ENCODE results near the gene SPOP. TPM values are rescaled to one million over a fixed set of nuclear protein-coding genes. Genes with fewer than 3 reads are reported as not detected.
"Not testable (repeated sequence)": the region's sequence is repeated elsewhere in the genome, so short reads cannot be mapped to it uniquely, and the experiment has no call there.

Gene SPOP
- polyA plus RNA-seq, 6 donors from 2014 or later: 78.4 to 131 (median 95.3) TPM

- ATAC-seq (ENCODE audit: low read depth in 2 of 2): no peak
- Mint-ChIP-seq H3K27me3 (peaks cover 41 to 78% (median 75%) of the 10 kb centered on the region in 3 donors), H3K27ac (no peak overlapping the region), H3K4me1 (peaks cover 13 to 33% (median 20%) of the 10 kb centered on the region in 3 donors), H3K4me3 (peak overlapping the region in 4 of 8 donors; percentile 9 to 57 (median 28)), H3K9me3 (no peaks in the 10 kb centered on the region), H3K36me3 (no peaks in the 10 kb centered on the region)
- no peak for DNase-seq
Observed at GRCh38 chr17:49573510-49574322, 104.2 kb downstream of the SPOP start.

GRCh38 chr17:49572806-49573420 is 105.0 kb downstream of the SPOP start:
- Mint-ChIP-seq H3K4me1 (peaks cover 13 to 38% (median 26%) of the 10 kb centered on the region in 3 donors), H3K27ac (no peak overlapping the region), H3K36me3 (no peaks in the 10 kb centered on the region), H3K27me3 (peaks cover 41 to 74% (median 71%) of the 10 kb centered on the region in 3 donors), H3K9me3 (no peaks in the 10 kb centered on the region), H3K4me3 (peak overlapping the region in 2 of 8 donors; percentile 9 to 72)
- no peak for DNase-seq
- no peak for ATAC-seq (ENCODE audit: low read depth in 2 of 2)

- Mint-ChIP-seq H3K4me3 (peak overlapping the region in 1 of 8 donors; percentile 94), H3K27ac (no peak overlapping the region), H3K27me3 (peaks cover 34 to 74% (median 70%) of the 10 kb centered on the region in 3 donors), H3K9me3 (no peaks in the 10 kb centered on the region), H3K4me1 (peaks cover 13 to 41% (median 28%) of the 10 kb centered on the region in 3 donors), H3K36me3 (no peaks in the 10 kb centered on the region)
- DNase-seq: no peak
- ATAC-seq (ENCODE audit: low read depth in 2 of 2): no peak
Observed at GRCh38 chr17:49572226-49572625, 105.7 kb downstream of the SPOP start.

- H3K27me3 Mint-ChIP-seq: peaks cover 34 to 74% (median 70%) of the 10 kb centered on the region in 3 donors
Observed at GRCh38 chr17:49571764-49572163, 106.1 kb downstream of the SPOP start.

GRCh38 chr17:49571283-49571682 is 106.6 kb downstream of the SPOP start:
- H3K27me3 Mint-ChIP-seq: peaks cover 34 to 73% (median 70%) of the 10 kb centered on the region in 3 donors
- ATAC-seq (ENCODE audit: low read depth in 2 of 2) (no peak), DNase-seq (no peak)
- peak overlapping the region in 7 of 8 donors; percentile 0 to 96 (median 83) for H3K4me3 Mint-ChIP-seq
- H3K4me1 Mint-ChIP-seq: peaks cover 10 to 35% (median 24%) of the 10 kb centered on the region in 3 donors
- no peaks in the 10 kb centered on the region for H3K9me3 Mint-ChIP-seq
- peak overlapping the region in 2 of 6 donors; percentile 49 to 76 for H3K27ac Mint-ChIP-seq
- H3K36me3 Mint-ChIP-seq: no peaks in the 10 kb centered on the region

More at GRCh38 chr17:49571764-49572163, 106.1 kb downstream of the SPOP start:
- H3K27ac Mint-ChIP-seq: peak overlapping the region in 1 of 6 donors; percentile 52
- no peak for DNase-seq
- H3K4me1 Mint-ChIP-seq: peaks cover 10 to 36% (median 25%) of the 10 kb centered on the region in 3 donors
- H3K36me3 Mint-ChIP-seq: no peaks in the 10 kb centered on the region
- peak overlapping the region in 6 of 8 donors; percentile 0 to 94 (median 34) for H3K4me3 Mint-ChIP-seq
- no peaks in the 10 kb centered on the region for H3K9me3 Mint-ChIP-seq
- no peak for ATAC-seq (ENCODE audit: low read depth in 2 of 2)

- Mint-ChIP-seq H3K36me3 (no peaks in the 10 kb centered on the region), H3K9me3 (no peaks in the 10 kb centered on the region), H3K27ac (peak overlapping the region in 3 of 6 donors; percentile 49 to 89 (median 76)), H3K27me3 (peaks cover 35 to 73% (median 70%) of the 10 kb centered on the region in 3 donors), H3K4me3 (peak overlapping the region; percentile 61 to 96 (median 93)), H3K4me1 (peaks cover 9 to 30% (median 23%) of the 10 kb centered on the region in 3 donors)
- ATAC-seq (ENCODE audit: low read depth in 2 of 2) (no peak), DNase-seq (no peak)
Observed at GRCh38 chr17:49570540-49571242, 107.2 kb downstream of the SPOP start.

GRCh38 chr17:49568695-49569047 is 109.2 kb downstream of the SPOP start:
- not testable (repeated sequence) for H3K36me3 Mint-ChIP-seq; H3K9me3 Mint-ChIP-seq; ATAC-seq (ENCODE audit: low read depth in 2 of 2); H3K27ac Mint-ChIP-seq; DNase-seq
- peak overlapping the region in 2 of 8 donors; percentile 69 to 87 for H3K4me3 Mint-ChIP-seq
- H3K4me1 Mint-ChIP-seq: peaks cover 6 to 25% (median 19%) of the 10 kb centered on the region in 3 donors
- H3K27me3 Mint-ChIP-seq: peaks cover 32 to 57% (median 51%) of the 10 kb centered on the region in 3 donors

- peak; percentile 84 for DNase-seq
- Mint-ChIP-seq H3K27me3 (peaks cover 27 to 51% (median 45%) of the 10 kb centered on the region in 3 donors), H3K36me3 (no peaks in the 10 kb centered on the region), H3K4me3 (peak overlapping the region; percentile 47 to 87 (median 71)), H3K9me3 (no peaks in the 10 kb centered on the region), H3K4me1 (peaks cover 6 to 25% (median 19%) of the 10 kb centered on the region in 3 donors), H3K27ac (peak overlapping the region in 1 of 6 donors; percentile 84)
- ATAC-seq (ENCODE audit: low read depth in 2 of 2): peak; percentile 50 to 56
Observed at GRCh38 chr17:49567871-49568694, 109.8 kb downstream of the SPOP start.

GRCh38 chr17:49567104-49567521 is 110.8 kb downstream of the SPOP start:
- ATAC-seq (ENCODE audit: low read depth in 2 of 2): no peak
- Mint-ChIP-seq H3K9me3 (no peaks in the 10 kb centered on the region), H3K27ac (no peak overlapping the region), H3K36me3 (no peaks in the 10 kb centered on the region), H3K27me3 (peaks cover 21 to 41% (median 35%) of the 10 kb centered on the region in 3 donors), H3K4me3 (peak overlapping the region in 2 of 8 donors; percentile 36 to 62), H3K4me1 (peaks cover 6 to 25% (median 19%) of the 10 kb centered on the region in 3 donors)
- DNase-seq: no peak

- ATAC-seq (ENCODE audit: low read depth in 2 of 2): no peak
- H3K4me3 Mint-ChIP-seq: peak overlapping the region in 2 of 8 donors; percentile 36 to 62
- no peaks in the 10 kb centered on the region for H3K9me3 Mint-ChIP-seq
- H3K27me3 Mint-ChIP-seq: peaks cover 16 to 37% (median 31%) of the 10 kb centered on the region in 3 donors
- no peak for DNase-seq
- no peaks in the 10 kb centered on the region for H3K36me3 Mint-ChIP-seq
- H3K4me1 Mint-ChIP-seq: peaks cover 6 to 25% (median 19%) of the 10 kb centered on the region in 3 donors
- H3K27ac Mint-ChIP-seq: peak overlapping the region in 1 of 6 donors; percentile 48
Observed at GRCh38 chr17:49566668-49567071, 111.2 kb downstream of the SPOP start.

- no peak for DNase-seq
- H3K27me3 Mint-ChIP-seq: peaks cover 10 to 30% (median 26%) of the 10 kb centered on the region in 3 donors
- ATAC-seq (ENCODE audit: low read depth in 2 of 2): no peak
- peaks cover 6 to 19% (median 19%) of the 10 kb centered on the region in 3 donors for H3K4me1 Mint-ChIP-seq
- no peaks in the 10 kb centered on the region for H3K9me3 Mint-ChIP-seq
- H3K27ac Mint-ChIP-seq: peak overlapping the region in 2 of 6 donors; percentile 2 to 21
- peak overlapping the region in 1 of 8 donors; percentile 38 for H3K4me3 Mint-ChIP-seq
- H3K36me3 Mint-ChIP-seq: no peaks in the 10 kb centered on the region
Observed at GRCh38 chr17:49565948-49566491, 111.9 kb downstream of the SPOP start.

- DNase-seq (no peak), ATAC-seq (ENCODE audit: low read depth in 2 of 2) (no peak)
- Mint-ChIP-seq H3K27me3 (peaks cover 7 to 30% (median 25%) of the 10 kb centered on the region in 3 donors), H3K36me3 (no peaks in the 10 kb centered on the region), H3K4me1 (peaks cover 6 to 15% (median 9%) of the 10 kb centered on the region in 3 donors), H3K9me3 (no peaks in the 10 kb centered on the region), H3K4me3 (no peak overlapping the region), H3K27ac (no peak overlapping the region)
Observed at GRCh38 chr17:49564638-49565037, 113.3 kb downstream of the SPOP start.
